Fibroblast of skin of right quadriceps (primary cell): ENCODE data around the gene ZFYVE19.
"Not testable (repeated sequence)": the region's sequence is repeated elsewhere in the genome, so short reads cannot be mapped to it uniquely, and the experiment has no call there.

Experiments used
- DNase-seq: peaks from one replicate; pipeline ENCODE4 v3.0.0-alpha.2; 2013

Gene ZFYVE19

GRCh38 chr15:40850576-40851112 is 43.8 kb downstream of the ZFYVE19 start:
- no peak for DNase-seq

- no peak for DNase-seq
Measured at GRCh38 chr15:40852529-40852928, 45.6 kb downstream of the ZFYVE19 start.

- no peak for DNase-seq
Measured at GRCh38 chr15:40853241-40853890, 46.5 kb downstream of the ZFYVE19 start.

- DNase-seq: no peak
Measured at GRCh38 chr15:40854161-40854560, 47.3 kb downstream of the ZFYVE19 start.

- no peak for DNase-seq
Measured at GRCh38 chr15:40855706-40856234, 48.9 kb downstream of the ZFYVE19 start.

GRCh38 chr15:40856746-40857145 is 49.9 kb downstream of the ZFYVE19 start:
- no peak for DNase-seq

- peak; percentile 57 for DNase-seq
Measured at GRCh38 chr15:40857601-40858341, 50.9 kb downstream of the ZFYVE19 start.

GRCh38 chr15:40858706-40859105 is 51.8 kb downstream of the ZFYVE19 start:
- DNase-seq: no peak

GRCh38 chr15:40859206-40859851 is 52.4 kb downstream of the ZFYVE19 start:
- DNase-seq: peak; percentile 62

- DNase-seq: not testable (repeated sequence)
Measured at GRCh38 chr15:40861147-40861546, 54.3 kb downstream of the ZFYVE19 start.

- no peak for DNase-seq
Measured at GRCh38 chr15:40863660-40864270, 56.9 kb downstream of the ZFYVE19 start.
